H1 (cell line): Measurements from ENCODE around the gene BICDL1. TPM values are rescaled to one million over a fixed set of nuclear protein-coding genes. Genes with fewer than 3 reads are reported as not detected.

Experiments
- CTCF ChIA-PET: fragments of 300-600 bp; sonication (Branson Sonifier 250); formaldehyde crosslinking; loops from one replicate; lab custom pipeline; 2021; ENCODE audit not compliant: partially characterized antibody; lab: Charles Lee
- POLR2A ChIA-PET: fragments of 300-600 bp; sonication (Branson Sonifier 250); formaldehyde crosslinking; loops from one replicate; lab custom pipeline; 2021; ENCODE audit warnings: inconsistent platforms; ENCODE audit not compliant: partially characterized antibody; lab: Charles Lee
- DNase-seq, 2 experiments: peaks; one replicate each; pipeline versions ENCODE4 v3.0.0 to v3.0.0-alpha.2; 2010 to 2022; ENCODE audit warnings: low spot score in 2 of 2, low read depth in 1 of 2, mixed read lengths in 1 of 2
- FAIRE-seq: peaks from 2 replicates; lab custom pipeline; 2011; peaks lifted over from hg19 to GRCh38; lab: Jason Lieb, UNC
- H2AFZ ChIP-seq: 2 replicates; pipeline ENCODE4 v1.8.1; 2012; ENCODE audit warnings: low read length, inconsistent platforms
- H2AK5ac ChIP-seq: 2 replicates; pipeline ENCODE4 v1.6.1; 2013; ENCODE audit warnings: low read depth, low read length
- H2BK120ac ChIP-seq: replicated peaks from 2 replicates; pipeline ENCODE3; 2013; ENCODE audit warnings: low read depth, low read length, inconsistent platforms
- H2BK12ac ChIP-seq: 2 replicates; pipeline ENCODE4 v1.6.1; 2013; ENCODE audit warnings: low read depth, low read length
- H2BK15ac ChIP-seq: 2 replicates; pipeline ENCODE4 v1.6.1; 2013; ENCODE audit warnings: low read length
- H2BK20ac ChIP-seq: 2 replicates; pipeline ENCODE4 v1.6.1; 2013; ENCODE audit warnings: low read length
- H2BK5ac ChIP-seq: 2 replicates; pipeline ENCODE4 v1.6.1; 2013; ENCODE audit warnings: low read depth, low read length
- H3K14ac ChIP-seq: 2 replicates; pipeline ENCODE4 v1.6.1; 2013; ENCODE audit warnings: inconsistent platforms; ENCODE audit not compliant: insufficient read length
- H3K18ac ChIP-seq: 2 replicates; pipeline ENCODE4 v1.6.1; 2013; ENCODE audit warnings: low read length; ENCODE audit errors: extremely low read depth
- H3K23ac ChIP-seq: 2 replicates; pipeline ENCODE4 v1.6.1; 2013; ENCODE audit warnings: inconsistent platforms; ENCODE audit not compliant: insufficient read length
- H3K23me2 ChIP-seq: 2 replicates; pipeline ENCODE4 v1.6.1; 2013; ENCODE audit warnings: low read depth, low read length
- H3K27ac ChIP-seq: 2 replicates; pipeline ENCODE4 v1.6.1; 2011; ENCODE audit warnings: low read depth, low read length, inconsistent platforms
- H3K27me3 ChIP-seq, 4 experiments: replicated peaks in 1 of 4; 1 replicate in 1 of 4; 2 replicates in 3 of 4; pipeline versions ENCODE4 v1.6.1 to v1.8.1; 2011 to 2013; ENCODE audit warnings: low read length in 3 of 4, mild to moderate bottlenecking in 3 of 4, inconsistent platforms in 2 of 4, mixed read lengths in 2 of 4, moderate library complexity in 1 of 4; ENCODE audit not compliant: control insufficient read depth in 3 of 4, insufficient read depth in 3 of 4; ENCODE audit errors: extremely low read depth in 1 of 4
- H3K36me3 ChIP-seq, 4 experiments: 2 replicates each; pipeline versions ENCODE4 v1.6.1 to v1.8.1; 2011 to 2013; ENCODE audit warnings: mild to moderate bottlenecking in 4 of 4, low read length in 3 of 4, moderate library complexity in 2 of 4, control low read depth in 1 of 4, inconsistent platforms in 1 of 4; ENCODE audit not compliant: insufficient read depth in 4 of 4, control insufficient read depth in 2 of 4
- H3K4ac ChIP-seq: replicated peaks from 2 replicates; pipeline ENCODE3; 2013; ENCODE audit warnings: low read length, low read depth, mixed read lengths, inconsistent platforms; ENCODE audit not compliant: insufficient read length
- H3K4me1 ChIP-seq, 4 experiments: replicated peaks in 1 of 4; 1 replicate in 1 of 4; 2 replicates in 3 of 4; pipeline versions ENCODE4 v1.6.1 to v1.8.1; 2011 to 2013; ENCODE audit warnings: low read length in 3 of 4, inconsistent platforms in 2 of 4, mixed read lengths in 1 of 4; ENCODE audit not compliant: insufficient read depth in 4 of 4, control insufficient read depth in 3 of 4
- H3K4me2 ChIP-seq, 2 experiments: 2 replicates each; pipeline versions ENCODE4 v1.6.1 to v1.8.1; 2011 to 2013; ENCODE audit warnings: low read depth in 2 of 2, low read length in 2 of 2, control low read depth in 1 of 2, inconsistent platforms in 1 of 2, mild to moderate bottlenecking in 1 of 2; ENCODE audit not compliant: insufficient read depth in 1 of 2
- H3K4me3 ChIP-seq, 4 experiments: fragments of 200-600, 300-600 bp in 1 of 4; sonication (generic), shearing (Covaris generic), sonication (Bioruptor Twin) in 1 of 4; 2 replicates each; pipeline versions ENCODE4 v1.5.1 to v1.8.1; 2011 to 2016; ENCODE audit warnings: low read length in 4 of 4, low read depth in 3 of 4, control low read depth in 2 of 4, inconsistent platforms in 2 of 4, mild to moderate bottlenecking in 2 of 4, mixed read lengths in 1 of 4, moderate library complexity in 1 of 4; ENCODE audit not compliant: insufficient read depth in 2 of 4; ENCODE audit errors: extremely low read depth in 1 of 4
- H3K56ac ChIP-seq: replicated peaks from 2 replicates; pipeline ENCODE3; 2013; ENCODE audit warnings: low read depth, mild to moderate bottlenecking, mixed read lengths, low read length, inconsistent platforms; ENCODE audit not compliant: insufficient read length
- H3K79me1 ChIP-seq: 2 replicates; pipeline ENCODE4 v1.6.1; 2013; ENCODE audit warnings: low read depth, low read length, control low read depth
- H3K79me2 ChIP-seq, 2 experiments: 2 replicates each; pipeline versions ENCODE4 v1.6.1 to v1.8.1; 2012 to 2013; ENCODE audit warnings: low read length in 2 of 2, mild to moderate bottlenecking in 2 of 2, inconsistent platforms in 1 of 2; ENCODE audit not compliant: insufficient read depth in 2 of 2, control insufficient read depth in 1 of 2
- H3K9ac ChIP-seq, 4 experiments: replicated peaks in 1 of 4; 1 replicate in 1 of 4; 2 replicates in 3 of 4; pipeline versions ENCODE4 v1.6.1 to v1.8.1; 2011 to 2013; ENCODE audit warnings: low read depth in 3 of 4, low read length in 3 of 4, control low read depth in 2 of 4, mild to moderate bottlenecking in 2 of 4, moderate library complexity in 2 of 4, inconsistent platforms in 1 of 4; ENCODE audit errors: extremely low read depth in 1 of 4
- H3K9me3 ChIP-seq, 2 experiments: 2 replicates each; pipeline versions ENCODE4 v1.6.1 to v1.8.1; 2012 to 2013; ENCODE audit warnings: mild to moderate bottlenecking in 2 of 2, moderate library complexity in 2 of 2, control low read depth in 1 of 2, inconsistent platforms in 1 of 2, low read depth in 1 of 2, low read length in 1 of 2, mixed read lengths in 1 of 2; ENCODE audit not compliant: insufficient read depth in 2 of 2
- H4K20me1 ChIP-seq, 2 experiments: replicated peaks in 1 of 2; 2 replicates each; pipeline versions ENCODE3 to v1.8.1; 2011 to 2013; ENCODE audit warnings: inconsistent platforms in 2 of 2, low read length in 2 of 2, mild to moderate bottlenecking in 1 of 2; ENCODE audit not compliant: insufficient read depth in 2 of 2, control insufficient read depth in 1 of 2
- H4K5ac ChIP-seq: 2 replicates; pipeline ENCODE4 v1.6.1; 2013; ENCODE audit warnings: low read length, low read depth, mixed read lengths, inconsistent platforms; ENCODE audit not compliant: insufficient read length
- H4K8ac ChIP-seq: 2 replicates; pipeline ENCODE4 v1.8.0; 2013; ENCODE audit warnings: mild to moderate bottlenecking, moderate library complexity, low read length, inconsistent platforms; ENCODE audit not compliant: insufficient read depth; ENCODE audit errors: extremely low read depth
- H4K91ac ChIP-seq: replicated peaks from 2 replicates; pipeline ENCODE3; 2013; ENCODE audit warnings: low read length, mixed read lengths, inconsistent platforms; ENCODE audit not compliant: insufficient read length
- CHD1 ChIP-seq: IDR thresholded peaks from 2 replicates; pipeline ENCODE4 v1.6.1; 2012; ENCODE audit warnings: low read depth, low read length, improper control_type of control experiment
- CHD2 ChIP-seq: IDR thresholded peaks from 2 replicates; pipeline ENCODE4 v1.6.1; 2012; ENCODE audit warnings: low read length, improper control_type of control experiment
- FOSL1 ChIP-seq: IDR thresholded peaks from 2 replicates; pipeline ENCODE4 v1.6.1; 2011; ENCODE audit warnings: mild to moderate bottlenecking, low read depth, low read length, moderate library complexity; ENCODE audit not compliant: insufficient read depth
- HDAC2 ChIP-seq, 2 experiments: fragments of 300-600 bp in 1 of 2; sonication (generic) in 1 of 2; IDR thresholded peaks; 2 replicates each; pipeline ENCODE4 v1.6.1; 2011 to 2012; ENCODE audit warnings: low read depth in 2 of 2, low read length in 2 of 2, mild to moderate bottlenecking in 2 of 2, moderate library complexity in 2 of 2, borderline replicate concordance in 1 of 2, inconsistent platforms in 1 of 2
- HDAC6 ChIP-seq: IDR thresholded peaks from one replicate; pipeline ENCODE4 v1.7.1; 2012; ENCODE audit warnings: low read depth, mild to moderate bottlenecking, inconsistent platforms, low read length, moderate library complexity
- JUN ChIP-seq: IDR thresholded peaks from 2 replicates; pipeline ENCODE4 v1.6.1; 2011; ENCODE audit warnings: low read depth, mild to moderate bottlenecking, improper control_type of control experiment, low read length
- NRF1 ChIP-seq: IDR thresholded peaks from 2 replicates; pipeline ENCODE4 v1.6.1; 2011; ENCODE audit warnings: mild to moderate bottlenecking, low read depth, low read length, improper control_type of control experiment
- PHF8 ChIP-seq: fragments of 200-600 bp; sonication (generic); conservative IDR thresholded peaks from 2 replicates; pipeline ENCODE4 v1.7.1; 2012; ENCODE audit warnings: low read depth, mild to moderate bottlenecking, inconsistent platforms, low read length, moderate library complexity
- POU5F1 ChIP-seq: IDR thresholded peaks from 2 replicates; pipeline ENCODE4 v1.6.1; 2011; ENCODE audit warnings: low read depth, mild to moderate bottlenecking, low read length, moderate library complexity
- RAD21 ChIP-seq, 2 experiments: IDR thresholded peaks in 1 of 2; conservative IDR thresholded peaks in 1 of 2; 2 replicates each; pipeline ENCODE4 v1.6.1; 2011; ENCODE audit warnings: low read depth in 2 of 2, low read length in 2 of 2, improper control_type of control experiment in 1 of 2, inconsistent platforms in 1 of 2, mild to moderate bottlenecking in 1 of 2, moderate library complexity in 1 of 2
- SP2 ChIP-seq: IDR thresholded peaks from 2 replicates; pipeline ENCODE4 v1.6.1; 2012; ENCODE audit warnings: mild to moderate bottlenecking, low read length, inconsistent platforms
- WGBS, 2 experiments: shearing (Covaris generic) in 1 of 2; methylation state at CpG; one replicate each; pipeline versions ENCODE4 v1.1.6 to v1.1.7; 2013 to 2015; ENCODE audit warnings: low lambda C conversion rate in 2 of 2, mixed read lengths in 2 of 2, inconsistent platforms in 1 of 2, low coverage in 1 of 2, missing lambda C conversion rate in 1 of 2; ENCODE audit not compliant: insufficient replicate concordance in 2 of 2, insufficient coverage in 1 of 2, insufficient read length in 1 of 2; ENCODE audit errors: extremely low coverage in 1 of 2, missing lambda C conversion rate in 1 of 2; 5-methylcytosine and 5-hydroxymethylcytosine counted together
- polyA plus RNA-seq, 7 experiments: library from polyadenylated mRNA; depleted of rRNA in 3 of 7; stranded (reverse) in 5 of 7; unstranded in 2 of 7; fragments of >200 nt in 5 of 7; fragments of 200-250 nt in 2 of 7; gene quantifications; 1 replicate in 5 of 7; 2 replicates in 1 of 7; 4 replicates in 1 of 7; pipeline versions ENCODE4 v1.2.1 to v1.2.3, GENCODE V29; 2011 to 2013; ENCODE audit warnings: missing spikeins in 2 of 7, mixed read lengths in 2 of 7
- total RNA-seq: library from RNA; stranded (reverse); fragmentation: NEBNext Ultra II Directional; extraction: Animal tissue kit (Norgen Biotek cat#: 25700); gene quantifications from 2 replicates; pipeline ENCODE4 v1.2.1, GENCODE V29; 2021

BICDL1 gene
- total and polyA plus RNA-seq, 2 of the 8 experiments (the other 6 are each of a cell fraction or from before 2014, with no cell fraction given): 17.2 to 25.9 TPM

DNA sequence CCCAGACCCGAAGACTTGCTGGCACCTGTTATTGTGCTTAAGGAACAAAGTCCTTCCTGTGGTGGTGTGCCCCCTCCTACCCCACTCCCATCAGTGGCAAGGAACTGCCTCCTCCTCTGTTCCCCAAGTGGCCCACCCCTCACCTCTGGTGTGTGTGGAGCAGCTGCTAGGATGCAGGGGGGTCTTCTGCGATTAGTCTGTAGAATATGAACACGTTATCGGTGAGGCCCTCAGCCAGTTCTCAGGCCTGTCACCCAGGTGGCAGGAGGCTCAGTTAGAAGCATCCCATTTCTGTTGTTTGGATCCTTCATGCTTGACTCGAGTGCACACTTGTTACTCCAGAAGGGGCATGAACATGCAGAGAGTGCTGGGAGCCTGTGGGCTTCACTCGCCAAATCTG, 88.2 kb downstream of the BICDL1 start:
- FAIRE-seq: no peak
- H4K20me1 ChIP-seq: peaks cover 0 to 2% of the 10 kb centered on the region in 2 experiments
- no peak for TF ChIP-seq CHD2
- TF ChIP-seq NRF1: no peak
- TF ChIP-seq PHF8: no peak
- TF ChIP-seq POU5F1: no peak
- TF ChIP-seq HDAC2 (IDR thresholded peaks at IDR 0.05; ENCODE audit: borderline replicate concordance in 1 of 2, low read depth in 2 of 2, low read length in 2 of 2): no peak
- TF ChIP-seq FOSL1: no peak
- TF ChIP-seq SP2: no peak
- no peak for TF ChIP-seq JUN
- no peak for TF ChIP-seq CHD1
- no peak for TF ChIP-seq RAD21 (IDR thresholded peaks at IDR 0.05 in 1 of 2, conservative IDR thresholded peaks at IDR 0.05 in 1 of 2; ENCODE audit: low read depth in 2 of 2, low read length in 2 of 2)
- TF ChIP-seq HDAC6: no peak
- H3K79me1 ChIP-seq: no peaks in the 10 kb centered on the region
- H3K9me3 ChIP-seq: no peaks in the 10 kb centered on the region
- H4K5ac ChIP-seq: no peak overlapping the region
- no peaks in the 10 kb centered on the region for H3K4me1 ChIP-seq
- CTCF ChIA-PET: interaction anchor here (1.2 to 1.5 kb wide), 2 partner anchors 13 to 26 kb away, joined by 3 to 6 read pairs; no protein-coding TSS in a partner anchor
- H4K8ac ChIP-seq: no peak overlapping the region
- H2BK20ac ChIP-seq: no peak overlapping the region
- no peak overlapping the region for H2AK5ac ChIP-seq
- H3K56ac ChIP-seq: no peak overlapping the region
- H2BK12ac ChIP-seq: no peak overlapping the region
- no peaks in the 10 kb centered on the region for H3K27me3 ChIP-seq
- no peak overlapping the region for H2BK15ac ChIP-seq
- POLR2A ChIA-PET: no interaction called here
- no peak overlapping the region for H4K91ac ChIP-seq
- H3K14ac ChIP-seq: no peak overlapping the region
- no peak overlapping the region for H3K4me2 ChIP-seq
- no peak overlapping the region for H3K4me3 ChIP-seq
- H3K23ac ChIP-seq: no peak overlapping the region
- no peak overlapping the region for H3K4ac ChIP-seq
- no peak overlapping the region for H3K9ac ChIP-seq
- H3K36me3 ChIP-seq: no peaks in the 10 kb centered on the region
- no peaks in the 10 kb centered on the region for H3K23me2 ChIP-seq
- H2AFZ ChIP-seq: no peak overlapping the region
- H3K18ac ChIP-seq: no peak overlapping the region
- no peak for DNase-seq
- no peak overlapping the region for H2BK120ac ChIP-seq
- no peak overlapping the region for H2BK5ac ChIP-seq
- H3K79me2 ChIP-seq: no peaks in the 10 kb centered on the region
- H3K27ac ChIP-seq: no peak overlapping the region
- WGBS, 2 experiments: 96% methylated on average over 6 of the region's 6 CpGs; no CpG with 5 or more reads in 1 of the 2 experiments
